Stimulated activated naive CD8-positive, alpha-beta T cell treated with anti-CD3 and anti-CD28 coated beads, Interleukin-15, Interleukin-2, amounts not matched to agents 100 ng/mL and 50 ng/mL, for 24 hours (primary cell): ENCODE data around the gene GFRA1.

Experiments
- H3K27ac Mint-ChIP-seq: one replicate; pipeline ENCODE4 v1.8.0; 2021; ENCODE audit warnings: mild to moderate bottlenecking, mixed read lengths
- H3K27me3 Mint-ChIP-seq: one replicate; pipeline ENCODE4 v1.8.0; 2021; ENCODE audit warnings: mixed read lengths
- H3K36me3 Mint-ChIP-seq: one replicate; pipeline ENCODE4 v1.8.0; 2021; ENCODE audit warnings: low read depth, mixed read lengths
- H3K4me1 Mint-ChIP-seq: one replicate; pipeline ENCODE4 v1.8.0; 2021; ENCODE audit warnings: low read depth, mixed read lengths
- H3K4me3 Mint-ChIP-seq: one replicate; pipeline ENCODE4 v1.8.0; 2021; ENCODE audit warnings: mild to moderate bottlenecking, mixed read lengths
- H3K9me3 Mint-ChIP-seq: one replicate; pipeline ENCODE4 v1.8.0; 2021; ENCODE audit warnings: mixed read lengths

The GFRA1 gene

GRCh38 chr10:116110736-116111135 is 162.3 kb downstream of the GFRA1 start:
- Mint-ChIP-seq H3K27ac (no peak overlapping the region), H3K36me3 (no peaks in the 10 kb centered on the region), H3K4me1 (no peaks in the 10 kb centered on the region)

DNA sequence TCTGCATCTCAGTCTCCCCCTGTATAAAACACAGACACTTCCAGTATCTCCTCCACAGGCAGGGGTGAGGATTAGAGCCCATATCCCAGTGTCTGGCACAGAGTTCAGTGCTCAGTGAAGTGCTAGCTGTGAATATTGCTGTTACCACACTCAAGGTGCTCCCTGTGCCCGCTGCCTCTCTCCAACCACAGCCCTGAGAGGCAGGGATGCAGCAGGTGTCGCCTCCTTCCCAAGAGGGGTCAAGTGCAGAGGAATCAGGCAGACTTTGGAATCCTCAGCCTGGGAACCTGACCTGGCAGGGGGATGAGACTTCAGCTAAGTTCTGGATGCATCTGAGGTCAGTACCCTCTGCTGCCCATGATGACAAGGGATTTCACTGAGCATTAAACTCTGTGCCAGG is 163.1 kb downstream of the GFRA1 start:
- Mint-ChIP-seq H3K27me3 (no peaks in the 10 kb centered on the region), H3K27ac (no peak overlapping the region), H3K9me3 (no peaks in the 10 kb centered on the region), H3K36me3 (no peaks in the 10 kb centered on the region), H3K4me3 (no peak overlapping the region), H3K4me1 (no peaks in the 10 kb centered on the region)

More at GRCh38 chr10:116110736-116111135, 162.3 kb downstream of the GFRA1 start:
- no peaks in the 10 kb centered on the region for H3K9me3 Mint-ChIP-seq
- H3K27me3 Mint-ChIP-seq: no peaks in the 10 kb centered on the region
- H3K4me3 Mint-ChIP-seq: no peak overlapping the region

GRCh38 chr10:116109481-116109880 is 163.5 kb downstream of the GFRA1 start:
- Mint-ChIP-seq H3K4me1 (no peaks in the 10 kb centered on the region), H3K27me3 (no peaks in the 10 kb centered on the region), H3K4me3 (no peak overlapping the region), H3K36me3 (no peaks in the 10 kb centered on the region), H3K27ac (no peak overlapping the region), H3K9me3 (no peaks in the 10 kb centered on the region)

DNA sequence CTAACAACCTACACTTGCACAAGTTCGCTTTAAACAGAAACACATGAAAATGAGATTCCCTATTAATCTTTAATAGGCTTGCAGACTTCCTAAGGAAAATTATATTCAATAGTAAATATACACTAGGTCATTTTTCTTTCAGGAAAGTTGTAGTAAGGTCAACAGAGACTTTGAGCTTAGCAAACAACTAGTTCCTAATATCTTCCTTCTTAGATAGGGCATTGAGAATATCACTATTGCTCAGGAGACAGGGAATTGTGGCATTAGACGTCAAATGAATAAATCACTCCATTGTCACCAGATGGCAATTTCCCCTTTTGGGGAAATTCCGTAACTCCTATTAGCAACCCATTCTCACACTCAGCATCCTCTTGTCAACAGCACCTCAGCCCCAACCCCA is 164.9 kb downstream of the GFRA1 start:
- no peaks in the 10 kb centered on the region for H3K36me3 Mint-ChIP-seq
- no peak overlapping the region for H3K27ac Mint-ChIP-seq
- H3K27me3 Mint-ChIP-seq: no peaks in the 10 kb centered on the region
- H3K9me3 Mint-ChIP-seq: no peaks in the 10 kb centered on the region
- H3K4me1 Mint-ChIP-seq: no peaks in the 10 kb centered on the region
- no peak overlapping the region for H3K4me3 Mint-ChIP-seq

GRCh38 chr10:116106611-116107010 is 166.4 kb downstream of the GFRA1 start:
- no peaks in the 10 kb centered on the region for H3K36me3 Mint-ChIP-seq
- no peaks in the 10 kb centered on the region for H3K4me1 Mint-ChIP-seq
- H3K27me3 Mint-ChIP-seq: no peaks in the 10 kb centered on the region
- no peaks in the 10 kb centered on the region for H3K9me3 Mint-ChIP-seq
- H3K4me3 Mint-ChIP-seq: no peak overlapping the region
- H3K27ac Mint-ChIP-seq: no peak overlapping the region

DNA sequence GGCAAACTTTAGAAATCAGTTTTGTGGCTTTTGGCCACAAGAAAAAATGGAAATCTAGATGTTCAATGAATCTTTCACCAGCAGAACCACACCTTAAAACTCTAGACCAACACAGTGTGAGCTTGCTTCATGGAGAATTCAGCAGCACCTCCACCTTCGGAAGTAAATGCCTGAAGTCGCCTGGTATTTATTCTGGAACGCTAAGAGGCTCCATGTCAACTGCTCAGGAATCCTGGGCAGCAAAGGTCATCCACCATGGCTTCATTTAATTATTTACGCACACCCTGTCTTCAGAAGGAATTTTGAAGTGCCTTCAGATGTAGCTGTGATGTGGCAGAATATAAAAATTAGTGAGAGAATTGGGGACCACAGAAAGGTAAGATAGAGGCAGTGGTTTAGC is 167.7 kb downstream of the GFRA1 start:
- Mint-ChIP-seq H3K27me3 (no peaks in the 10 kb centered on the region), H3K9me3 (peaks cover 6% of the 10 kb centered on the region), H3K4me1 (no peaks in the 10 kb centered on the region), H3K4me3 (no peak overlapping the region), H3K27ac (no peak overlapping the region), H3K36me3 (no peaks in the 10 kb centered on the region)

GRCh38 chr10:116104210-116104932 is 168.6 kb downstream of the GFRA1 start:
- peaks cover 10% of the 10 kb centered on the region for H3K9me3 Mint-ChIP-seq
- H3K27ac Mint-ChIP-seq: no peak overlapping the region
- no peak overlapping the region for H3K4me3 Mint-ChIP-seq
- H3K4me1 Mint-ChIP-seq: no peaks in the 10 kb centered on the region
- no peaks in the 10 kb centered on the region for H3K36me3 Mint-ChIP-seq
- no peaks in the 10 kb centered on the region for H3K27me3 Mint-ChIP-seq

DNA sequence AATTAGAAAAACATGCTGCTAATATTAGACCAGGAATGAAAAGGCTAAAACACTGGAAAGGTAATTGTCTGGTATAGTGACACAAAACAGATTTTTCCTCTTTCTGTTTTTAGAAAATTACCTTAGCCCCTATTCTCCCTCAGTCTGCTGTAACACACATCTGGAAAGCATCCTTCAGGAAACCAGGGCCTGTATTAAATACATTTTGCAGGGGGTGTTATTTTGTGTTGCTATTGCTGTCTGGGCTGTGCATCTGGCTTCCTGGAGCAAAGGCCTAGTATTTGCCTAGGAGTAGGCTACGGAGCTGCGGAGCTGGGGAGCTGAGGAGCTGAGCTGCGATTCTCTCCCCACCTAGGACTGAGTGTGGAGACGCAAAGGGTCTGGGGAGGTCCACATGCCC is 169.3 kb downstream of the GFRA1 start:
- Mint-ChIP-seq H3K27me3 (no peaks in the 10 kb centered on the region), H3K4me1 (no peaks in the 10 kb centered on the region), H3K4me3 (no peak overlapping the region), H3K36me3 (no peaks in the 10 kb centered on the region), H3K27ac (no peak overlapping the region), H3K9me3 (peaks cover 10% of the 10 kb centered on the region)

DNA sequence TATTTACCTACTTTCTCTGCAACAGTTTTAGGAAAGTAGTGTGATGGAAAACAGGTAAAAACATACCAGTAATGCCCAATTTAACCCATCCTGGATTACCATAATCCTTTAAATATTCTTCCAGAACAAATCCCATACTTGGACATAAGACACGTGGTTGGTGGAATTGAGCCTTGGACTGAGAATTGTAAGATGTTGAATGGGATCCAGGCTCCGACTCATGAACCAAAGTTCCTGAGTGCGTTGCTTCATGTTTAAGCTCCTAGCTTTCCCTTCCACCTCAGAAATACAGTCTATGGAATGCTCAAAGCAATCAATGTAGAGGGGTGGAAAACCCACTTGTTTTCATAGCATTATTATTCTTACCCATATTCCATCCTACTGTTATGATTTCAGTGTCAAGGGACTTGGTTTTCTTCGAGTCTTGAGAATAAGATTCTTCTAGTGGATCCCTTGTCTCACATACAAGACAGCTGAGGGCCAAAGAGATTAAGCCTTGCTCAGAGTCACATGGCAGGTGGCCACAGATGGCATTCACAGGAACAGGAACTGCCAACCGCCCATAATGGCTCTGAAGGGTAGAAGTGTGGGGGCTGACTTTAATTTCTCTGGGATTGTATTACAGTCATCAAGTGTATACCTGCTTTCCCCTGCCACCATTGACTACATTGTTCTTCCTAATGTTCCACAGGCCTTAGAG is 171.2 kb downstream of the GFRA1 start:
- Mint-ChIP-seq H3K27ac (no peak overlapping the region), H3K4me3 (no peak overlapping the region), H3K4me1 (no peaks in the 10 kb centered on the region), H3K36me3 (no peaks in the 10 kb centered on the region), H3K27me3 (no peaks in the 10 kb centered on the region), H3K9me3 (peaks cover 10% of the 10 kb centered on the region)

DNA sequence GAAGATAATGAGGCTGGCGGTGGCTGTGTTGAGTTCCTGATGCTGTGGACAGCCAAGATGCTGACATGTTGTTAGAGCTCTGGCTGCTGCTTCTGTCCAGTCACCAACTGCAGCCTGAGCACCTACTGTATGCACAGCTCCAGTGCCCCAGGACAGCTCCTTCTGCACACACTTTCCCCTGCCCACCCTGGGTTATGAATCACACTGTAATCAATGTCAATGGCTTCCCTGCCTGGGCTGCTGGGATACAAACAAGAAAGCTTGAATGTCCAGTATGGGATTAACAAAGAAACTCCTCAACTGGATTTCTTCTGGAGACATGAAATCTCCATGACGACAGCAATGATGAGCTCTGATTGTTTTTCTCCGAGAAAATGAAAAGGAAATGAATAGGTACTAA is 172.0 kb downstream of the GFRA1 start:
- Mint-ChIP-seq H3K27ac (no peak overlapping the region), H3K4me3 (no peak overlapping the region), H3K4me1 (no peaks in the 10 kb centered on the region), H3K9me3 (peaks cover 10% of the 10 kb centered on the region), H3K27me3 (no peaks in the 10 kb centered on the region), H3K36me3 (no peaks in the 10 kb centered on the region)

DNA sequence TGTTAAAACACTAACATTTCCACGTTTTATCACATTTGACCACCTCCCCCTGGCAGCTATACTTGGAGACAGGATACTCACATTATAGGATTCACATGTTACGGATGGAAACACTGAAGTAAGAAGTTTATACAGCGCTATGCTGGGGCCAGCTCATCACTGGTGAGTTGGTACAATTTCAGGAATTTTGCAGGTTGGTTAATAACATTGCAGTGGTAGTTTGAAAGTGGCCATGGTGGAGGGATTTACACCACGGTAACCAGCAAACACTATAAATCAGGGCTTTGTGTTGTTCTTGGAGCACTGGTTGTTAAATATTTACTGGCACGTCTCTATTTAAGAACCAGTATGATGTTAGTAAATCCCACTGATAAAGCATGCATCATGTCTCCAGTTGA is 174.0 kb downstream of the GFRA1 start:
- Mint-ChIP-seq H3K27ac (no peak overlapping the region), H3K9me3 (peaks cover 10% of the 10 kb centered on the region), H3K4me1 (no peaks in the 10 kb centered on the region), H3K4me3 (no peak overlapping the region), H3K36me3 (no peaks in the 10 kb centered on the region), H3K27me3 (no peaks in the 10 kb centered on the region)

GRCh38 chr10:116098411-116099022 is 174.5 kb downstream of the GFRA1 start:
- H3K4me3 Mint-ChIP-seq: no peak overlapping the region
- no peak overlapping the region for H3K27ac Mint-ChIP-seq
- peaks cover 10% of the 10 kb centered on the region for H3K9me3 Mint-ChIP-seq
- H3K4me1 Mint-ChIP-seq: no peaks in the 10 kb centered on the region
- no peaks in the 10 kb centered on the region for H3K36me3 Mint-ChIP-seq
- no peaks in the 10 kb centered on the region for H3K27me3 Mint-ChIP-seq

DNA sequence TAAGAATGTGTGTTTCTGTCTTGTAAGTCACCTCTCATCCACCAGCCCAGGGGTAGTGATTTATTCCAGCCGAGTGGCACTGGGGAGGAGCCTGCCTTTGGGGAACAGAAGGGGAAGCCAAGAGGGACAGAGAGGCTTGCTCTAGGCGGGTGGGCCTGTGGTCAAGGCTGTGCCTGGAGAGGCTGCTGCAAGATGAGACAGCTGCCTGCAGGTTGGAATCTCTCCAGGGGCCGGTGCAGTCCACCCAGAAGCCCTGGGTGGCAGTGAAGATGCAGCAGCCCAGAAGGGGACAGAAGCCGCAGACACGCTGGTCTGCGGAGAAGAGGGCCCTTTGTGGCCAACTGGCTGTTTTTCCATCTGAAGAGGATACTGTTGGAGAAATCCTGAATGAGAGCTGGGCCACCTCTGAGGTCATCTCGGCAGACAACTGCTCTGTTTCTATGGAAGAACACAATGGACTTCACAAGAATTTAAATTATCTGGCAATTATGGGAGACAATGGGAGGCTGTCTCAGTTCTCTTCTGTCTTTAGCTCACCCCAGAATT is 175.7 kb downstream of the GFRA1 start:
- no peaks in the 10 kb centered on the region for H3K36me3 Mint-ChIP-seq
- no peak overlapping the region for H3K4me3 Mint-ChIP-seq
- peaks cover 10% of the 10 kb centered on the region for H3K9me3 Mint-ChIP-seq
- no peaks in the 10 kb centered on the region for H3K27me3 Mint-ChIP-seq
- H3K4me1 Mint-ChIP-seq: no peaks in the 10 kb centered on the region
- H3K27ac Mint-ChIP-seq: no peak overlapping the region

- no peaks in the 10 kb centered on the region for H3K27me3 Mint-ChIP-seq
- peaks cover 10% of the 10 kb centered on the region for H3K9me3 Mint-ChIP-seq
- H3K27ac Mint-ChIP-seq: no peak overlapping the region
- H3K36me3 Mint-ChIP-seq: no peaks in the 10 kb centered on the region
- H3K4me1 Mint-ChIP-seq: no peaks in the 10 kb centered on the region
- no peak overlapping the region for H3K4me3 Mint-ChIP-seq
Measured at GRCh38 chr10:116096526-116096925, 176.5 kb downstream of the GFRA1 start.

DNA sequence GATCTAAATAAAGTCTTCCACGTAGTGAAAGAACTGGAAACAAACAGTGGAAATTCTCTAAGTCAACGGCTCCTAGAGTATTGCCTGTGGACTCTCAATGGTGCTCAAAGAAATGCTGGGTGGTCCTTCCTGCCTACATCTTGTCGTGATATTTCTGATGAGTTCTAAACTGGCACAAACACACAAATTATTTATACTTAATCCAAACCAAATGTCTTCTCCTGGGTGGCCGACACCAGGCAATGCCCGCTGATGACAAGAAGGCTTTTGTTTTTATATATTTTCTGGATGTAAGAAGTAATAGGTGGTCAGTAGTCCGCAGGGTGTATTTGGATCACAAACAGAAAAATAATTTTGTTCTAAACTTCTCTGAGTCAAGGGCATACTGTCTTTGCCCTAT is 178.7 kb downstream of the GFRA1 start:
- Mint-ChIP-seq H3K27me3 (no peaks in the 10 kb centered on the region), H3K36me3 (no peaks in the 10 kb centered on the region), H3K4me3 (no peak overlapping the region), H3K4me1 (no peaks in the 10 kb centered on the region), H3K9me3 (no peaks in the 10 kb centered on the region), H3K27ac (no peak overlapping the region)
